Hematopoietic multipotent progenitor cell (in vitro differentiated cells): Measurements from ENCODE around the gene TBC1D24. TPM values are rescaled to one million over a fixed set of nuclear protein-coding genes. Genes with fewer than 3 reads are reported as not detected.
A peak's percentile ranks its signal among the peaks of the same experiment; 100 is the strongest.

Source experiments
- DNase-seq, 3 donors: peaks; one replicate each; pipeline ENCODE4 v3.0.0-alpha.2; 2011 to 2015; ENCODE audit warnings: low read depth in 2 of 3, low spot score in 2 of 3
- total RNA-seq: library from RNA; depleted of rRNA; stranded (reverse); fragments of >200 nt; gene quantifications from one replicate; pipeline ENCODE4 v1.2.3, GENCODE V29; 2012

The TBC1D24 gene
- total RNA-seq, 1 donor, result 21.5 TPM

- DNase-seq, result no peak
Observed at GRCh38 chr16:2481676-2482075, 6.7 kb downstream of the TBC1D24 start.

- DNase-seq, result no peak
Observed at GRCh38 chr16:2482249-2482648, 7.3 kb downstream of the TBC1D24 start.

DNA sequence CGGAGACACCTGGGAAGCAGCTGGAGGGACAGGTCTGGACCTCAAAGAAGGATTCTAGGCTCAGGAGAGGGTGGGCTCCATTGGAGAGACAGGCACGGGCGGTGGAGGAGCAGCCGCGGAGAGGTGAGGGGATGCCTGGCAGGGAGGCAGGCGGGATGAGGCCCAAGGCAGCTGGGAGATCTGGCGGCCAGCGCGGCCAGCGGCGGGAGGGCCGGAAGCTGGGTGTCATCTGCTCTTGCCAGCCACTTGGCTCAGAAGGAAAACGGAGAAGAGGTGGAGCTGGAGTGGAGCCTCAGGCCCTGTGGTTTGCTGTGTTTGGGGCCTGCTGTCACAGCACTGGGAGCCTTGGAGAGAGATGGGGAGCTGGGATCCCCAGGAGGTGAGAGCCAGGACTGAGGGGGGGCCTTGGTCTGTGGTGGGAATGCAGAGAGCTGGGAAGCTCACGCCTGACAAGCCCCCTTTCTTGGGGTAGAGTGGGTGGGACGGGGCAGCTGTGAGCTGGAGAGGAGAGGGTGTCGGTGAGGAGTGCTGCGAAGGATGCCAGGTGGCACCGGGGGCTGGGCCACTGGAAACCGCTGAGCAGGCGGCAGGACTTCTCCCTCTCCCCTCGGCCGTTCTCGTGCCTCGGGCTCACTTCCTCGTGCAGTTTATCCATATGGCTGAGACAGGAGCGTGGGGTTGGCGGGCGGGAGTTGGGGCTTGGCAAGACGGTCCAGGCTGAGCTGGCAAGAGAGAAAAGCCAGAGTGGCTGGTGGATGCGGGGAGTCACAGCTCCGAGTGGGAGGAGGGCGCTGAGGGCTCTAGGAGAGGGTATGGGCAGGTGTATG, 8.0 kb downstream of the TBC1D24 start:
- DNase-seq, result no peak

GRCh38 chr16:2483939-2484897, 9.3 kb downstream of the TBC1D24 start:
- no peak for DNase-seq

DNA sequence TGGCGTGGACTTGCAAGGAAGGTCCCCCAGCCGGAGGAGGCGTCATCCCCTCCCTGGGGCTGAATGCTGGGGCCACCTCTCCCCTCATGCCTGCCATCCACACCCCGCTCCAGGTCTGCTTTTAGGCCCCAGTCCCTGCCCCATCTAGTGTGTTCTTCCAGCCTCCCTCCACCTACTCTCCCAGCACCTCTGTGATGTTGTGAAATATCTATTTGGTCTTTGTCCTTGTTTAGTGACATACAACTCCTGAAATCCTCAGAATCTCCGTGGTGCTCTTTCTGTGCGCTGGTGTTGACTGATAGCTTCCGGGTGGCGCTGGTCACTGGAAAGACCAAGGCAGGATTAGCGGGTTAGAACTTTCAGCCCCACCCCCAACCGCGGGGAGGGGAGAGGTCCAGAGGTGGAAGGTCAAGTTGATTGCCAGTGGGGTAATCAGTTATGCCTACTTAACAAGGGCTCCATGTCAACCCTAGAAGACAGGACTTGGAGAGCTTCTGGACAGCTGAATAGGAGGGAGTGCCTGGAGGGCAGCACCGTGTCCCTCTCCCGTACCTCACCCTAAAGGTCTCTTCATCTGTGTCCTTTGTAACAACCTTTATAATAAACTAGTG, 10.1 kb downstream of the TBC1D24 start:
- DNase-seq, result no peak

GRCh38 chr16:2485811-2486507, 11.0 kb downstream of the TBC1D24 start:
- no peak for DNase-seq

GRCh38 chr16:2486645-2487516, 12.0 kb downstream of the TBC1D24 start:
- DNase-seq, result peak; percentile 54 to 82 (median 82)

GRCh38 chr16:2487517-2487842, 12.6 kb downstream of the TBC1D24 start:
- DNase-seq, result no peak

DNA sequence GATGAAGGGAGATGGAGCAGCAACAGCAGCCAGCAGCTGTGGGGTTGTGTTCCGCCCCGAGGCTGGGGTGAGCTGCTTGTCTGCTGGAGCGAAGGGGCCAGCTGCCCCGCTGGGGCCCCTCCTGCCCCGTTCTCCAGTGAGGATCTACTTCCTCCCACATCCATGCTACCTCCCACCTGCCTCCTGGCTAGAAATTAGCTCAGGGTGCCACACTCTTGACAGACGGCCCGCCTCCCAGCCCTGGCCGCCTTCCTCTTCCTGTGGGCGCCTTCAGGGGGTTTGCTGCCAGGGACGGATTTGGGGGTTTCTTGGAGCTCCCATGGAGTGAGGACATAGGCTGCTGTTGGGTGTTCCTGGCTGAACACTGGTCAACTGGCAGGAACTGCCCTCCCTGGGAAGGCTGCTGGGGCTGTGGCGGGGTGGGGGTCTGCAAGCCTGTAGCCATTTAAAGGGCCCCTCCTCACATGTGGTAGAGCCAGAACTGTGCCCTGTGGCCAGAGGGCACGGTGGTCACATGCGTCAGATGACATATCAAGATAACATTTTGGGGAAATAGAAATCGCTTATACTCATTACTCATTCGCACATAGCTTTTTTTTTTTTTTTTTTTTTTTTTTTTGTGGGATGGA, 13.1 kb downstream of the TBC1D24 start:
- peak in 2 of 3 donors; percentile 81 to 86 for DNase-seq

DNA sequence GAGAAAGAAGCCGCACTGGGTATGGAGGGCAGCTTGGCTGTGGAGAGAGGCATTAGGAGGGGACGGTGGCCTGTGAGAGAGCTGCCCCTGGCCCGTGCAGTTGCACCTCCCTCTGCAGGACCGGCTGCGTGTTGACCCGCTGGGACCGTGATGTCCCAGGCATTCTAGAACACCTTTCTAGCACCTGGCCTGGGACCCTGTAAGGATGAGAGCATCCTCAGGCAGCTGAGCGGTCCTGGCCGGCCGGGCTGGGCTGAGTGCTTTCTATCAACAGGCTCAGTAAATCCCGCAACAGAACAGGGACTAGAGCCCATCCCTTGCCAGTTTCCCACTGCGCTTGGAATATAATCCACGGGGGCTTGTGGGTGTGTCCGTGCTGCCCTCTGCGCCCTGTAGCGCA, 14.7 kb downstream of the TBC1D24 start:
- no peak for DNase-seq

DNA sequence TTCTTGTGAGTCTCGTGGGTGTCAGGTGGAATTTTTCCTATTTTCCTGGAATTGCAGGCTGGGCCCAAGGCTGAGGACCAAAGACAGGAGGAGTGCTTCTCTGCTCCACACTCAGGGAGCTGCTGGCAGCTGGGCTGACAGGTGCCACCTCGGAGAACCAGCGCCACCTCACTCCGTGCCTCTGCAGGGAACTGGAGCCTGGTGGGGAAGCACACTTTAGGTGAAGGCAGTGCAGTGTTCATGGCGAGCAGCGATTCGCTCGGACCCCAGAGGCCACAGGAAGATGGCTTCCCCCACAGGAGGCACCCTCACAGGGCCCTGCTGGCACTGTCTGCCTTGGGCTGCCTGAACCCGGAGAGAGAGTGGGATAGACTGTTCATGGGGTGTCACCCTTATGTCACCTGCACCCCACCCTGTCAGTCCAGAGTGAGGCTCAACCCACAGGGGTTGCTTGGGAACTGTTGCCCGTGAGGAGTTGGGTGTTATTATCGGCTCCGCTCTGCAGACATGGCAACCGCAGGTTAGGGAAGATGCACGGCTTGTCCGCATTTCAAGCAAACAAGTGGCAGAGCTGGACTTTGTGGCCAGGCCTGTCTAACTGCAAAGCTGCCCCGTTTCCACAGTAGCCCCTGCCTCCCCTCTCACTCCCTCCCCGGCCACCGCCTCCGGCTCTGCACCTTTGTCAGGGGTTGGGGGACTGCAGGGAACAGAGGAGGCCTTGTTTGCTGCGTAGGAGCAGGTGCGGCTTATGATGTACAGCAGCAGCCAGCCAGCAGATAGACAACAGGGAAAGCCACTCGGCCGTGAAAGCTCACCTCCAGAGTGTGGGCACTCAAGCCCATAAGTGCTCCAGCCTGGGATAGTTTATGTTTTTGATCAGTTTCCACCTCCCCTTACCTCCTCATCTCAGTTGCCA, 15.5 kb downstream of the TBC1D24 start:
- no peak for DNase-seq

GRCh38 chr16:2492292-2492691, 17.4 kb downstream of the TBC1D24 start:
- no peak for DNase-seq

DNA sequence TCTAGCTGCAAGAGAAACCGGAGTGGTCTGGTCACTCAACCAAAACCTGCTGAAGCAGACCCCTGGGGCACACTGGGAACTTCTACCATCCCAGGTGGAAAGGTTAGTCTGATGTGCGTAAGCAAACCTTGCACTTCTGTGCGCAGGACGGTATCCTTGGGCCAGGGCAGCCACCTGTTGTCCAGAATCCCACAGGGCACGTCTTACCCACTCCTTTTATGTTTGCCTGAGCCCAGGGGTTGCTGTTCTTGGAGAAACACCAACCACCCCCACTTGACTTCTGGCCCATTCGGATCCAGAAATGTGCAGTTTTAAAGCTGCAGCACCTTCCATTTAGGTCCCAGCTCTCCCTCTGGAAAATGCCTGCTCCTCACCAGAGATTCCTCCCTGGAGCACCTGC, 18.7 kb downstream of the TBC1D24 start:
- no peak for DNase-seq

DNA sequence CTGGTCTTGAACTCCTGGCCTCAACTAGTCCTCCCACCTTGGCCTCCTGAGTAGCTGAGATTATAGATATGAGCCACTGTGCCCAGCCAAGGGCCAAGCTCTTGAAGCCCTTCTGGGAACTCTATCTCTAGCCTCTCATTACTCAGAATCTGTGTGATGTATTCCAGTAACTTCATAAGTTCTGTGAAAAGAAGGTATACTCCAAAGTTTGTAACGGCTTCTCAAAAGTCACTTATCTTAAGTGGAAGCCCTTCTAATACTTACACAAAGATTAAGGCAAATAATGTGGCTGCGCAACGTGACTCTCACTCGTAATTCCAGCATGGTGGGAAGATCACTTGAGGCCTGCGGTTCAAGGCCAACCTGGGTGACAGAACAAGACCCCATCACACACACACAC, 19.7 kb downstream of the TBC1D24 start:
- DNase-seq, result no peak

GRCh38 chr16:2495041-2495440, 20.1 kb downstream of the TBC1D24 start:
- no peak for DNase-seq

DNA sequence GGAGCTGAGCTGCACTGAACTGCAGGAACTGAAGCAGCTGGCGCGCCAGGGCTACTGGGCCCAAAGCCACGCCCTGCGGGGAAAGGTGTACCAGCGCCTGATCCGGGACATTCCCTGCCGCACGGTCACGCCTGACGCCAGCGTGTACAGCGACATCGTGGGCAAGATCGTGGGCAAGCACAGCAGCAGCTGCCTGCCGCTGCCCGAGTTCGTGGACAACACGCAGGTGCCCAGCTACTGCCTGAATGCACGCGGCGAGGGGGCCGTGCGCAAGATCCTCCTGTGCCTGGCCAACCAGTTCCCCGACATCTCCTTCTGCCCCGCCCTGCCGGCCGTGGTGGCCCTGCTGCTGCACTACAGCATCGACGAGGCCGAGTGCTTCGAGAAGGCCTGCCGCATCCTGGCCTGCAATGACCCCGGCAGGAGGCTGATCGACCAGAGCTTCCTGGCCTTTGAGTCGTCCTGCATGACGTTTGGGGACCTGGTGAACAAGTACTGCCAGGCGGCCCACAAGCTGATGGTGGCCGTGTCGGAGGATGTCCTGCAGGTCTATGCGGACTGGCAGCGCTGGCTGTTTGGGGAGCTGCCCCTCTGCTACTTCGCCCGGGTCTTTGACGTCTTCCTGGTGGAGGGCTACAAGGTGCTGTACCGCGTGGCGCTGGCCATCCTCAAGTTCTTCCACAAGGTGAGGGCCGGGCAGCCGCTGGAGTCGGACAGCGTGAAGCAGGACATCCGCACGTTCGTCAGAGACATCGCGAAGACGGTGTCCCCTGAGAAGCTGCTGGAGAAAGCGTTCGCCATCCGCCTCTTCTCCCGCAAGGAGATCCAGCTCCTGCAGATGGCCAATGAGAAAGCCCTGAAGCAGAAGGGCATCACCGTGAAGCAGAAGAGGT, 21.5 kb downstream of the TBC1D24 start:
- no peak for DNase-seq

DNA sequence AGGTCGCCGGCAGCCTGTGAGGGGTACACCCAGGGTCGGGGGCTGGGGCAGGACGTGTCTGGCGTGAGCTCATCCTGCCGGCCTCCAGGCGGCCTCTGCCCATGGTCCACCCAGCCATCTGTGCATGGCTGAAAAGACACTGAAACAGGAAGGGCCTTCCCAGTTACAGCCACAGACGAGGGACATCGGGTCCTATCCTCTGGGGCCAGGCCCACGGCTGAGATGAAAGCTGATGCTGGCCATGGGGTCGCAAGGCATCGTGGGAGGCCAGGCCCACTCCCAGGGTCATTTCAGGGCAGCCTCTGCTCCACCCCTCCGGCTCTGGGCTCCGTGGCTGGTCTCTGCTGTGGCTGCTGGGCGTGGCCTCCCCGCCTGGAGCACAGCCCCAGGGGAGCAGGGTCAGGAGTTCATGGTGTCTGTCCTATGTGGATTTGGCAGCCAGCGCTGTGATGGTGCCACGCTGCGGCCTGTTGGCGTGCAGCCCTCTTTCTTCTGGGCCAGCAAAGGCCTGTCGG, 22.2 kb downstream of the TBC1D24 start:
- no peak for DNase-seq
